GM18873 (cell line): ENCODE measurements around the gene HDDC3.

Source experiments
- ATAC-seq: cut with Tn5 transposase; IDR thresholded peaks from one replicate; pipeline ENCODE4 v1.9.1; 2021; ENCODE audit warnings: mild to moderate bottlenecking, moderate library complexity, moderate number of reproducible peaks; ENCODE audit not compliant: unreplicated experiment, low FRiP score

Gene HDDC3

DNA sequence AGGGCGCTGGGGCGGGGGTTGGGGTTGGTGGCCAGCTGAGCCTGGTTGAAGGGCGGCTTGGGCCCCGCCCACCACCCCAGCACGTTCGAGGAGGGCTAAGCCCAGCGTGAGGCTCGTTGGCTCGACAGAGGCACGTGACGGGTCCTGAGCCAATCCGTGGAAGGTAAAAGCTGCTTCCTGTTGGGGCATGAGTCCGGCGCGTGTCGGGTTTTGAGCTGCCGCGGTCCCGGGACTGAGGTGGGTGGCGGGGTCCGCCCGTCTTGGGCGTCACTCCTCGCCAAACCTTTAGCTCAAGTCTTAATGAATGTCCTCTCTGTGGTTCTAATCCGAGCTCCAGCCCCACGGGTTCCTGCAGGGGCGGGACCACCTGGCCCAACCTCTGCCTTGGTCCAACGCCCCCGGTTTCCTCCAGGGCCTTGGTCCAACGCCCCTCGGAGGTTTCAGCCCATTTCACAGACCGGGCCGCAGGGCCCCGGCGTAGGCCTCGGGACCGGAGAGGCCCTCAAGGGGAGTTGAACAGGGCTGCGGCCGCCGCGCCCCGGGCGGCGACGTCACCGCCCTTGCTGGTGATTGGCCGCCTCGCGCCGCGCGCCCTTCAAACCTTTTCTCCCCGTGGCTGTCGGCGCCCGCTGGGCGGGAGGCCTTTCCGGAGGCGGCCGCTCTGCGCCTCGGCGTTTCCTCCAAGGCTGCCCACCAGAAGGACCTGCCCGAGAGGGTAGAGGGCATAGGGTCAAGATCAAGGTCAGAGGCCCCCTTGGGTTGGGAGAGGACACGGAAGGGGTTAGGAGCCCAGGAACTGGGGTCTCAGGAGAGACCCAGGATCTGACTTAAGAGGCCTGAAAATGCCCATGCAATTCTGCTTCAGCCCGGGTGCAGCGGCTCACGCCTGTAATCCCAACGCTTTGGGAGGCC is 22.6 kb upstream of the HDDC3 start, which contains the start of gene RCCD1:
TSS of gene RCCD1 (plus strand) at position 173 of the 912 bp plus-strand sequence. CDS start 1,851 bp downstream, outside the sequence.
- peak; percentile 85 for ATAC-seq

GRCh38 chr15:90953947-90954711 is 21.8 kb upstream of the HDDC3 start:
- ATAC-seq: no peak

DNA sequence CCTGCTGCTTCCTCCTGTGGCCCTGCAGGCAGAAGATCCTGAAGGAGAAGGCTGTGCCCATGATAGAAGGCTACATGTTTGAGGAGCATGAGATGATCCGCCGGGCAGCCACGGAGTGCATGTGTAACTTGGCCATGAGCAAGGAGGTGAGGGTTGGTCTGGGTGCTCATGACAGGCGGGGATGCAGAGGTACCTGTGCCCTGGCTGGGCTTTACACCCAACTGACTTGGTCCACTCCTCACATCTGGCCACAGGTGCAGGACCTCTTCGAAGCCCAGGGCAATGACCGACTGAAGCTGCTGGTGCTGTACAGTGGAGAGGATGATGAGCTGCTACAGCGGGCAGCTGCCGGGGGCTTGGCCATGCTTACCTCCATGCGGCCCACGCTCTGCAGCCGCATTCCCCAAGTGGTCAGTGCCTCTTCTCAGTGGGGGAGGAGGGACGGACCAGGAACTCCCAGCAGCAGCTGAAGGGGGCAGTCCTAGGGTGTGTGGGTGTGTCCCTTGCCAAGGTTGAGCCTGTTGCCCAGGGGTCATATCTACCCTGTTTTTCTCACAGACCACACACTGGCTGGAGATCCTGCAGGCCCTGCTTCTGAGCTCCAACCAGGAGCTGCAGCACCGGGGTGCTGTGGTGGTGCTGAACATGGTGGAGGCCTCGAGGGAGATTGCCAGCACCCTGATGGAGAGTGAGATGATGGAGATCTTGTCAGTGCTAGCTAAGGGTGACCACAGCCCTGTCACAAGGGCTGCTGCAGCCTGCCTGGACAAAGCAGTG is 20.7 kb upstream of the HDDC3 start:
- ATAC-seq: no peak

- no peak for ATAC-seq
These were observed 18.3 kb upstream of the HDDC3 start for GRCh38 chr15:90950676-90951075.

- no peak for ATAC-seq
These were observed 17.8 kb upstream of the HDDC3 start for GRCh38 chr15:90949979-90950675.

- ATAC-seq: no peak
These were observed 16.2 kb upstream of the HDDC3 start for GRCh38 chr15:90948506-90948905.

DNA sequence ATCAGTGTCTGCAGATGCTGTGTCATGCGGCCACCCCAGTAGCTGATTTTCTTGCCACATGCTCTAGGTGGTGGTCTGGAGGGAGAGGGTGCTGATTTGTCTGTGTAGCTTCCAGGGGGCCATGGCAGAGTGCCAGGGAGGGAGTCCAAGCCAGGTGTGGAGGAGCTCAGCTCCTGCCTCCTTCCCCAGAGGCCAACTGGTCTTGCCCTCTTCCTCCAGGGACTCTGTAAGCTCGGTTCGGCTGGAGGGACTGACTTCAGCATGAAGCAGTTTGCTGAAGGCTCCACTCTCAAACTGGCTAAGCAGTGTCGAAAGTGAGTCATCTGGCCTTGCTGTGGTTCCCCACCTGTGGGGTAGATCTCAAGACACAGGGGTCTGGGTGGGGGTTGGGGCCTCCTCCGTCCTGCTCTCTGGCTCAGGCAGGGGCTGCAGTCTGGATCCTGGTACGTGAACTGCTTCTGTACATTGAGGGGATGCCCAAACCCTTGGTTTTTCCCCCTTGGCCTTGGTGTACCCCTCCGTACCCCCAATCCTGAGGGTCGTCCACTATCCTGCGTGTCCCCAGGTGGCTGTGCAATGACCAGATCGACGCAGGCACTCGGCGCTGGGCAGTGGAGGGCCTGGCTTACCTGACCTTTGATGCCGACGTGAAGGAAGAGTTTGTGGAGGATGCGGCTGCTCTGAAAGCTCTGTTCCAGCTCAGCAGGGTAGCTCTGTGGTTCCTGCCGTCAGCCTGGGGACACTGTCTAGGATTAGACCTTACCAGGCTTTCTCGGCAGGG is 15.4 kb upstream of the HDDC3 start:
- no peak for ATAC-seq

DNA sequence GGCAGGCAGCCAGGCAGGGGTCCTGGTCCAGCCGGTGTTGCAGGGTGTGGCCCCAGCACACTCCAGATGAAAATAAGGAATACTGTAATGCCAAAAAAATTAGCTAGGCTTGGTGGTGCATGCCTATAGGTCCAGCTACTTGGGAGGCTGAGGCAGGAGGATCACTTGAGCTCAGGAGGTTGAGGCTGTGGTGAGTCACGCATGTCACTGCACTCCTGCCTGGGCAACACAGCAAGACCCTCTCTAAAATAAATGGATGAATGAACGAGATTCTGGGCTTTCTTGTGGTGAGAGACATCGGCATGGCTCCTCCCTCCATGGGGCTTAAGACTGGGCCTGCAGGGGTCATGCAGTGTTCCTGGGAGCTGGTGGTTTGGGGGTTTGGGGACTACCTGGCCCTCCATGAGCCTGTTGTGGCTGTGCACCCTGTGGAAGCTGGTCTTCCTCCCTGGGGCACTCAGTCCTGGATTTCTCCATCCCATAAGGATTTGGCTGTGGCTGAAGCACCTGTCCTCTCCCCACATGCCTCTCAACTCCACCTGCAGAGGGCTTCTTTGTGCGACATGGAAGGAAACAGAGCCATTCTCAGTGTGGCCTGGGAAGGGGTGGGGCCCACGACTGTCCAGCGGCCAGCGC is 14.7 kb upstream of the HDDC3 start:
- no peak for ATAC-seq

DNA sequence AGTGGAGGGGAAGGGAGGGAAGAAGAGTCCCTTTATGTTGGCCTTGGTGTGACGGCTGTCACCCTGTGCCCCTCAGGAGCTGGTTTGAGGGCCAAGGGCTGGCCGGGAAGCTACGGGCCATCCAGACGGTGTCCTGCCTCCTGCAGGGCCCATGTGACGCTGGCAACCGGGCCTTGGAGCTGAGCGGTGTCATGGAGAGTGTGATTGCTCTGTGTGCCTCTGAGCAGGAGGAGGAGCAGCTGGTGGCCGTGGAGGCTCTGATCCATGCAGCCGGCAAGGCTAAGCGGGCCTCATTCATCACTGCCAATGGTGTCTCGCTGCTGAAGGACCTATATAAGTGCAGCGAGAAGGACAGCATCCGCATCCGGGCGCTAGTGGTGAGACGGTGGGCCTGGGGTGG is 14.2 kb upstream of the HDDC3 start:
- no peak for ATAC-seq

- no peak for ATAC-seq
These were observed 12.7 kb upstream of the HDDC3 start for GRCh38 chr15:90945091-90945490.

GRCh38 chr15:90942354-90943120 is 10.2 kb upstream of the HDDC3 start:
- no peak for ATAC-seq

- ATAC-seq: no peak
These were observed 8.7 kb upstream of the HDDC3 start for GRCh38 chr15:90941038-90941437.

DNA sequence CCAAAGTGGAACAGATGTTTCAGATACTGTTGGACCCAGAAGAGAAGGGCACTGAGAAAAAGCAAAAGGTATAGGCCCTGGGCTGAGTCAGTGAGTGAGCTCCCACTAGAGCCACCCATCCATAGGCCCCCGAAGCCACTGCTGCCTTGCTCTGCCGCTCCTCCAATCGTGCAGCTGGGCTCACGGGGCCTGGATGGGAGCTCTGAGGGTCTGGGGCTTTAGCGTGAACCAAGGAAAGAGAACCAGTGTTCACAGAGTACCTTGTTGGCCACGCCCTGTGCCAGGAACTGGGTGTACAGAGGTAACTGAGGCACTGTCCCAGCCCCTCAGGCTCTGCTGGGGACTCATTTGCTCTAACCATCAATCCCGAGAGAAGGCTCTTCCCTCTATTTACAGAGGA is 7.4 kb upstream of the HDDC3 start:
- ATAC-seq: no peak

- ATAC-seq: no peak
These were observed 5.9 kb upstream of the HDDC3 start for GRCh38 chr15:90938261-90938660.

DNA sequence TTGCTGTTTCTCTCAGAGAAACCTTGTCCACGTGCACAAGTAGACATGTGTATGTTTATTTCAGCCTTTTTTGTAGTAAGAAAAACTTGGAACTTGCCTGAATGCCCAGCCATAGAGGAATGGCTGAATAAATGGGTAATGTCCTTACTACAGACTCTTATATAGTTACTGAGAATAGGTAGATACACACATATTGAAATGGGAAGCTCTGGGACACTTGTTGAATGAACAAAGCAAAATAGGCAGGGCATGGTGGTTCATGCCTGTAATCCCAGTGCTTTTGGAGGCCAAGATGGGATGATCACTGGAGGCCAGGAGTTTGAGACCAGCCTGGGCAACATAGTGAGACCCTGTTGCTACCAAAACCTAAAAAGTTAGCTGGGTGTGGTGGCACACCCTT is 4.5 kb upstream of the HDDC3 start:
- ATAC-seq: no peak

DNA sequence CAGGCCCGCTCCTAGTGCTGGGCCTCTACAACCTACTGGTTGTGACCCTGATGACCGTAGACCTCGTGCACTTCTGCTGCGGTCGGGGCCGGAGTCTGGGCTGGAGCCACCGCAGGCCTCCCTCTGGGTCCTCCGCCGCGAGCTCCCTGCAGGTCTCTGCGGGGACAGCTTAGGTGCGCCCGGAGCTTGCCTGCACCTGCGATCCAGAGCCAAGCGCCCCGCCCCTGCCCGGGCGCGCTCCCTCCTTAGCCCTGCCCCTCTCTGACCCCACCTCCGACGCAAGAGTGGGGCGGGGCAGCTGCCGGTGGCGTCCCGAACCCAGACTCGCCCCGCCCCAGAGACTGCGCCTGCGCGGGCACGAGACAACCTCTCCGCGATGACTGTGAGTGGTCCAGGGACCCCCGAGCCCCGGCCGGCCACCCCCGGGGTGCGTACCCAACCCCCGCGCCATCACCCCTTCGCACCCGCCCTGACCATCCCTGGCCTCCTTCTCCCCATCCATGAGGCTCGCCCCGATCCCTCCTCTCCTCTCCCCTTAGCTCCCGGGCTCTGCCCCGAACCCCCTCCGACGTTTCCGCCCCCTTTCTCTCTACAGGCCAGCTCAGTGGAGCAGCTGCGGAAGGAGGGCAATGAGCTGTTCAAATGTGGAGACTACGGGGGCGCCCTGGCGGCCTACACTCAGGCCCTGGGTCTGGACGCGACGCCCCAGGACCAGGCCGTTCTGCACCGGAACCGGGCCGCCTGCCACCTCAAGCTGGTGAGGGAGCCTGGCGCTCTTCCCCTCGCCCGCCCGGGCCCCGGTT is 2.8 kb upstream of the HDDC3 start, which contains the start of gene UNC45A:
TSS of gene UNC45A (plus strand) at position 337 of the 803 bp plus-strand sequence. CDS start at position 377, 40 bp downstream.
- ATAC-seq: peak; percentile 41

DNA sequence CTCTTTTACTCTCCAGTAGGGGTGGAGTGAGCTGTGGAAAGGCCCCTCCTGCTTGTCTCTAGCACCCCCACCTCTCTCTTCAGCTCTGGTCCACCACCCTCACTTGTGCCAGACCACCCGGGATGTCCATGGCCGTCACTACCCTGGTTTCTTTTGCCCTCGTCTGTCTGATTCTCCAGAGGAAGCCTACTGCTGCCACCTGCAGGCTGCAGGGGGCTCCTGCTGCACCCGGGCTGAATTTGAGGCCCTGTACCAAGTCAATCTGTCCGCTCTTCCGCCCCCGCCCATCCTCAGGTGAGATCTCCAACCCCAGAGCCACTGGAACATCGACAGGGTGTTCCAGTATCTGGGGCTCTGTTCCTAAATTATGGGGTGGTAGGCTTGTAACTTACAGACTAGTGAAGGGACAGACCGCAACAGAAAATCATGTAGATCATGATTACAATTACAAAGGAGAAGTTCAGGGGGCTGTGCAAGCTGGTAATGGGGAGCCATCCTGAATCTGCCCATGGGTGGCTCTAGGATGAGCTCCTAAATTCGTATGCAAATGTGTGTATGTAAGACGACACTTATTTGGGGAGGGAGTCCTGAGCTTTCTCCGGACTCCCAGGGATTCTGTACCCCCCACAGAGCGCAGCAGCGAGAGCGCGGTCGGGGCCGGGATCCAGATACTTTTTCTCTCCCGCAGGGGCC is 2.1 kb upstream of the HDDC3 start:
- ATAC-seq: no peak
